Measurements from ENCODE around the gene RNF187. TPM values are rescaled to one million over a fixed set of nuclear protein-coding genes. Genes with fewer than 3 reads are reported as not detected.

RNF187 gene
- total RNA-seq, 1 experiment from 2014 or later = 63.4 TPM

DNA sequence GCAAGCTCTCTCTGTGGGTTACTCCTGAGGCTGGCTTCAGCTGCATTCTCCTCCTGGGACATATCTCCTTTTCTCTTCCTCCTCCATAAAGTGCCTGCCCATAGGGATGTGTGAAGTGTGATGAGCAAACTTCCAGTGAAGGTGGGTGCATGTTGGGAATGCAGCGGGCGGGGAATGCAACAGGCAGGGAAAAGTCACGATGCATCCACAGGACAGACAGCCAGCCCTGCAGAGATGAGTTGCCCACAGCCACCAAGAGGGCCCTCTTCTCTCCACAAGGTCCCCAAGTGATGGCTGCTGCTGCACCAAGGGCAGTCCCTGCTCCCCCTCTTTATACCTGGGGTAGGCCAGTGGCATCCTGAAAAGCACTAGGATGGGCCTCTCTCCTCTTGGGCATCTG lies 33.6 kb upstream of the RNF187 start:
- TF ChIP-seq, protein P1, sequence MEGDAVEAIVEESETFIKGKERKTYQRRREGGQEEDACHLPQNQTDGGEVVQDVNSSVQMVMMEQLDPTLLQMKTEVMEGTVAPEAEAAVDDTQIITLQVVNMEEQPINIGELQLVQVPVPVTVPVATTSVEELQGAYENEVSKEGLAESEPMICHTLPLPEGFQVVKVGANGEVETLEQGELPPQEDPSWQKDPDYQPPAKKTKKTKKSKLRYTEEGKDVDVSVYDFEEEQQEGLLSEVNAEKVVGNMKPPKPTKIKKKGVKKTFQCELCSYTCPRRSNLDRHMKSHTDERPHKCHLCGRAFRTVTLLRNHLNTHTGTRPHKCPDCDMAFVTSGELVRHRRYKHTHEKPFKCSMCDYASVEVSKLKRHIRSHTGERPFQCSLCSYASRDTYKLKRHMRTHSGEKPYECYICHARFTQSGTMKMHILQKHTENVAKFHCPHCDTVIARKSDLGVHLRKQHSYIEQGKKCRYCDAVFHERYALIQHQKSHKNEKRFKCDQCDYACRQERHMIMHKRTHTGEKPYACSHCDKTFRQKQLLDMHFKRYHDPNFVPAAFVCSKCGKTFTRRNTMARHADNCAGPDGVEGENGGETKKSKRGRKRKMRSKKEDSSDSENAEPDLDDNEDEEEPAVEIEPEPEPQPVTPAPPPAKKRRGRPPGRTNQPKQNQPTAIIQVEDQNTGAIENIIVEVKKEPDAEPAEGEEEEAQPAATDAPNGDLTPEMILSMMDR (conservative IDR thresholded peaks at IDR 0.05) = no peak
- no peaks in the 10 kb centered on the region for H3K4me1 ChIP-seq (ENCODE audit: insufficient read depth, low read length)
- H3K9ac ChIP-seq (ENCODE audit: extremely low read depth, insufficient read length, low read length) = no peak overlapping the region
- H3K4me3 Mint-ChIP-seq = no peak overlapping the region; a peak in 1 of 5 replicates
- no peak overlapping the region for H4K8ac ChIP-seq (replicated peaks; ENCODE audit: insufficient read length, low read depth, low read length)
- no peak overlapping the region for H3K27ac ChIP-seq (ENCODE audit: insufficient read length, low read depth, low read length)
- H2BK12ac ChIP-seq (ENCODE audit: insufficient read length, low read depth, low read length) = no peak overlapping the region
- no peak overlapping the region for H3K14ac ChIP-seq (ENCODE audit: insufficient read depth, low read length)
- no peak overlapping the region for H4K5ac ChIP-seq (ENCODE audit: insufficient read length, low read depth, low read length)
- H3K36me3 Mint-ChIP-seq (ENCODE audit: insufficient read depth in 1 of 3, low read depth in 3 of 3) = peaks cover 4 to 8% (median 5%) of the 10 kb centered on the region in 3 experiments; a peak in 6 of 7 replicates
- H3K27me3 Mint-ChIP-seq (ENCODE audit: low read depth) = peaks cover 28% of the 10 kb centered on the region
- no peak overlapping the region for H3T11ph ChIP-seq (ENCODE audit: low read length)
- no peak overlapping the region for H2BK20ac ChIP-seq (ENCODE audit: low read depth, low read length, poor library complexity, severe bottlenecking)
- no peaks in the 10 kb centered on the region for H3K79me1 ChIP-seq (ENCODE audit: insufficient read depth, low read depth, low read length, poor library complexity, severe bottlenecking)
- H2AK5ac ChIP-seq (ENCODE audit: insufficient read length, low read length) = no peak overlapping the region
- H2BK5ac ChIP-seq (ENCODE audit: insufficient read length, low read length) = no peak overlapping the region
- H3K9me3 Mint-ChIP-seq = no peaks in the 10 kb centered on the region; a peak in 1 of 5 replicates
- no peaks in the 10 kb centered on the region for H3K79me2 ChIP-seq (ENCODE audit: insufficient read depth, low read length)
- H3K4me1 Mint-ChIP-seq = peaks cover 16 to 17% of the 10 kb centered on the region in 2 experiments
- H4K20me1 ChIP-seq (ENCODE audit: control insufficient read depth, insufficient read depth, insufficient read length) = no peaks in the 10 kb centered on the region
- H3K27ac Mint-ChIP-seq = peak overlapping the region in 1 of 3 experiments; percentile 18; a peak in 1 of 7 replicates
- H3K4ac ChIP-seq (ENCODE audit: low read depth, low read length) = no peak overlapping the region
- no peak overlapping the region for H2BK15ac ChIP-seq (ENCODE audit: low read depth, low read length)
- H3K4me2 ChIP-seq (ENCODE audit: insufficient read depth, insufficient read length, low read length) = no peak overlapping the region
- no CpG with 5 or more reads among the region's 3 CpGs for WGBS (ENCODE audit: extremely low coverage, insufficient read length, low lambda C conversion rate)
- H4K91ac ChIP-seq (ENCODE audit: insufficient read length, low read depth, low read length) = no peak overlapping the region
- no peak overlapping the region for H3K23ac ChIP-seq (ENCODE audit: insufficient read length, low read depth, low read length)
- no peak overlapping the region for H2AFZ ChIP-seq (ENCODE audit: low read length)
- no peak overlapping the region for H2BK120ac ChIP-seq (ENCODE audit: low read depth, low read length, poor library complexity, severe bottlenecking)
- H3K18ac ChIP-seq (ENCODE audit: insufficient read length, low read depth, low read length) = no peak overlapping the region
- no peak overlapping the region for H3K56ac ChIP-seq (ENCODE audit: insufficient read length, low read depth, low read length)
- H3K27me3 ChIP-seq (ENCODE audit: insufficient read depth, low read length) = no peaks in the 10 kb centered on the region; the same call in 1 of the 2 replicates
- H3K9me3 ChIP-seq (ENCODE audit: control insufficient read depth, low read depth, low read length) = no peaks in the 10 kb centered on the region
- DNase-seq = no peak
- no peaks in the 10 kb centered on the region for H3K23me2 ChIP-seq (ENCODE audit: insufficient read length, low read depth, low read length, poor library complexity, severe bottlenecking)

All from H9 (cell line).